HEK293 (cell line): ENCODE data around the gene SMIM31.

Experiments
- CTCF ChIA-PET: fragments of 350-600 bp; formaldehyde crosslinking; extraction: SDS; loops from one replicate; lab custom pipeline; 2021; ENCODE audit warnings: antibody characterized with exemption; lab: Yijun Ruan, JAX
- POLR2A ChIA-PET: fragments of 300-600 bp; formaldehyde crosslinking; extraction: SDS; loops from one replicate; lab custom pipeline; 2020; ENCODE audit warnings: antibody characterized with exemption, inconsistent platforms; lab: Yijun Ruan, JAX
- H3K27ac ChIP-seq: fragments of 200-500 bp; sonication (Bioruptor generic); 2 replicates; pipeline ENCODE4 v1.5.1; 2014; ENCODE audit warnings: low read depth, low read length, control low read depth, inconsistent platforms; ENCODE audit errors: extremely low read depth
- H3K36me3 ChIP-seq, 2 experiments: fragments of 200-500 bp in 1 of 2; sonication (Bioruptor generic) in 1 of 2; 1 replicate in 1 of 2; 2 replicates in 1 of 2; pipeline ENCODE4 v1.5.1; 2014 to 2017; ENCODE audit warnings: inconsistent platforms in 2 of 2, low read length in 2 of 2; ENCODE audit not compliant: control insufficient read depth in 2 of 2, insufficient read depth in 1 of 2
- H3K4me1 ChIP-seq: fragments of 200-500 bp; sonication (Bioruptor generic); 2 replicates; pipeline ENCODE4 v1.5.1; 2014; ENCODE audit warnings: mild to moderate bottlenecking, low read length, inconsistent platforms; ENCODE audit not compliant: control insufficient read depth, insufficient read depth
- H3K4me3 ChIP-seq: 2 replicates; pipeline ENCODE4 v1.5.1; 2011; ENCODE audit warnings: low read depth, mild to moderate bottlenecking, control low read depth, low read length, moderate library complexity
- H3K9me3 ChIP-seq: fragments of 200-500 bp; sonication (Bioruptor generic); 2 replicates; pipeline ENCODE4 v1.5.1; 2014; ENCODE audit warnings: low read depth, low read length, inconsistent platforms; ENCODE audit not compliant: control insufficient read depth, insufficient read depth
- GLI4 ChIP-seq: fragments of 450-650 bp; formaldehyde crosslinking; IDR thresholded peaks from 2 replicates; pipeline ENCODE4 v1.5.1; 2016; ENCODE audit warnings: missing biosample characterization, missing genetic modification characterization
- ZBTB1 ChIP-seq: fragments of 450-650 bp; formaldehyde crosslinking; IDR thresholded peaks from 2 replicates; pipeline ENCODE4 v1.5.1; 2016; ENCODE audit warnings: missing biosample characterization, missing genetic modification characterization
- ZBTB7A ChIP-seq: fragments of 450-650 bp; formaldehyde crosslinking; IDR thresholded peaks from 2 replicates; pipeline ENCODE4 v1.5.1; 2016; ENCODE audit warnings: low read depth, missing biosample characterization, missing genetic modification characterization
- ZNF112 ChIP-seq: fragments of 450-650 bp; formaldehyde crosslinking; IDR thresholded peaks from 2 replicates; pipeline ENCODE4 v1.5.0; 2017; ENCODE audit warnings: missing biosample characterization, missing genetic modification characterization
- ZNF23 ChIP-seq: fragments of 450-650 bp; formaldehyde crosslinking; IDR thresholded peaks from 2 replicates; pipeline ENCODE4 v1.5.1; 2016; ENCODE audit warnings: missing biosample characterization, missing genetic modification characterization, borderline replicate concordance
- ZNF248 ChIP-seq: fragments of 450-650 bp; formaldehyde crosslinking; IDR thresholded peaks from 2 replicates; pipeline ENCODE4 v1.5.1; 2017; ENCODE audit warnings: missing biosample characterization, missing genetic modification characterization
- ZNF324 ChIP-seq: fragments of 450-650 bp; formaldehyde crosslinking; IDR thresholded peaks from 2 replicates; pipeline ENCODE4 v1.5.1; 2016; ENCODE audit warnings: missing biosample characterization, missing genetic modification characterization
- ZNF335 ChIP-seq: fragments of 450-650 bp; formaldehyde crosslinking; conservative IDR thresholded peaks from 2 replicates; pipeline ENCODE4 v1.5.1; 2016; ENCODE audit warnings: missing biosample characterization, missing genetic modification characterization
- ZNF585B ChIP-seq: fragments of 450-650 bp; formaldehyde crosslinking; IDR thresholded peaks from 2 replicates; pipeline ENCODE4 v1.5.1; 2016; ENCODE audit warnings: missing biosample characterization, missing genetic modification characterization
- ZNF658 ChIP-seq: fragments of 450-650 bp; formaldehyde crosslinking; IDR thresholded peaks from 2 replicates; pipeline ENCODE4; 2016; ENCODE audit warnings: missing biosample characterization, missing genetic modification characterization
- ZNF791 ChIP-seq: fragments of 450-650 bp; formaldehyde crosslinking; IDR thresholded peaks from 2 replicates; pipeline ENCODE4 v1.5.1; 2016; ENCODE audit warnings: missing biosample characterization, missing genetic modification characterization
- ZSCAN16 ChIP-seq: fragments of 450-650 bp; formaldehyde crosslinking; IDR thresholded peaks from 2 replicates; pipeline ENCODE4 v1.5.1; 2016; ENCODE audit warnings: missing biosample characterization, missing genetic modification characterization
- TF ChIP-seq, protein P1 (sequence below): fragments of 450-650 bp; formaldehyde crosslinking; IDR thresholded peaks from 2 replicates; pipeline ENCODE4 v1.5.1; 2017; ENCODE audit warnings: missing biosample characterization, missing genetic modification characterization
- TF ChIP-seq, protein P2 (sequence below): fragments of 450-650 bp; formaldehyde crosslinking; IDR thresholded peaks from 2 replicates; pipeline ENCODE4 v1.5.1; 2016; ENCODE audit warnings: missing biosample characterization, missing genetic modification characterization
- TF ChIP-seq, protein P3 (sequence below): fragments of 450-650 bp; formaldehyde crosslinking; IDR thresholded peaks from 2 replicates; pipeline ENCODE4 v1.5.1; 2016; ENCODE audit warnings: missing biosample characterization, missing genetic modification characterization
- TF ChIP-seq, protein P4 (sequence below): fragments of 450-650 bp; formaldehyde crosslinking; IDR thresholded peaks from 2 replicates; pipeline ENCODE4 v1.5.1; 2016; ENCODE audit warnings: missing biosample characterization, missing genetic modification characterization, borderline replicate concordance

SMIM31 gene

DNA sequence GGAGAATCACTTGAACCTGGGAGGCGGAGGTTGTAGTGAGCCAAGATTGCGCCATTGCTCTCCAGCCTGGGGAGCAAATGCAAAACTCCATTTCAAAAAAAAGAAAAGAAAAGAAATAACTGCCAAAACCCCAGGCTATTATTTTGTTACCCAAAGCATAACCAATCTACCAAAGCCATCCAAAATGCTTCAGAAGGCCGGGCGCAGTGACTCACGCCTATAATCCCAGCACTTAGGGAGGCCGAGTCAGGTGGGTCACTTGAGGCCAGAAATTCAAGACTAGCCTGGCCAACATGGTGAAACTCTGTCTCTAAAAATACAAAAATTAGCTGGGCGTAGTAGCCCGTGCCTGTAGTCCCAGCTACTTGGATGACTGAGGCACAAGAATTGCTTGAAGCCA is 49.8 kb downstream of the SMIM31 start (continued):
- TF ChIP-seq, protein P1, sequence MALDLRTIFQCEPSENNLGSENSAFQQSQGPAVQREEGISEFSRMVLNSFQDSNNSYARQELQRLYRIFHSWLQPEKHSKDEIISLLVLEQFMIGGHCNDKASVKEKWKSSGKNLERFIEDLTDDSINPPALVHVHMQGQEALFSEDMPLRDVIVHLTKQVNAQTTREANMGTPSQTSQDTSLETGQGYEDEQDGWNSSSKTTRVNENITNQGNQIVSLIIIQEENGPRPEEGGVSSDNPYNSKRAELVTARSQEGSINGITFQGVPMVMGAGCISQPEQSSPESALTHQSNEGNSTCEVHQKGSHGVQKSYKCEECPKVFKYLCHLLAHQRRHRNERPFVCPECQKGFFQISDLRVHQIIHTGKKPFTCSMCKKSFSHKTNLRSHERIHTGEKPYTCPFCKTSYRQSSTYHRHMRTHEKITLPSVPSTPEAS (tag by site-specific recombination) = no peak
- TF ChIP-seq, protein P2, sequence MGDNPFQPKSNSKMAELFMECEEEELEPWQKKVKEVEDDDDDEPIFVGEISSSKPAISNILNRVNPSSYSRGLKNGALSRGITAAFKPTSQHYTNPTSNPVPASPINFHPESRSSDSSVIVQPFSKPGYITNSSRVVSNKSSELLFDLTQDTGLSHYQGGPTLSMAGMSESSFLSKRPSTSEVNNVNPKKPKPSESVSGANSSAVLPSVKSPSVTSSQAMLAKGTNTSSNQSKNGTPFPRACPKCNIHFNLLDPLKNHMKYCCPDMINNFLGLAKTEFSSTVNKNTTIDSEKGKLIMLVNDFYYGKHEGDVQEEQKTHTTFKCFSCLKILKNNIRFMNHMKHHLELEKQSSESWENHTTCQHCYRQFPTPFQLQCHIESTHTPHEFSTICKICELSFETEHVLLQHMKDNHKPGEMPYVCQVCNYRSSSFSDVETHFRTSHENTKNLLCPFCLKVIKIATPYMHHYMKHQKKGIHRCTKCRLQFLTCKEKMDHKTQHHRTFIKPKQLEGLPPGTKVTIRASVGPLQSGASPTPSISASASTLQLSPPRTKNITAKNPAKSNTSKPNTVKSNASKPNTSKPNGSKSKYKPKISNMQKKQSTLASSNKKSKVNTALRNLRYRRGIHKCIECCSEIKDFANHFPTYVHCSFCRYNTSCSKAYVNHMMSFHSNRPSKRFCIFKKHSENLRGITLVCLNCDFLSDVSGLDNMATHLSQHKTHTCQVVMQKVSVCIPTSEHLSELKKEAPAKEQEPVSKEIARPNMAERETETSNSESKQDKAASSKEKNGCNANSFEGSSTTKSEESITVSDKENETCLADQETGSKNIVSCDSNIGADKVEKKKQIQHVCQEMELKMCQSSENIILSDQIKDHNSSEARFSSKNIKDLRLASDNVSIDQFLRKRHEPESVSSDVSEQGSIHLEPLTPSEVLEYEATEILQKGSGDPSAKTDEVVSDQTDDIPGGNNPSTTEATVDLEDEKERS (tag by site-specific recombination) = no peak
- TF ChIP-seq ZNF23 (no peak), ZBTB7A (tag by site-specific recombination) (no peak), ZNF324 (tag by site-specific recombination) (no peak), ZNF248 (no peak), ZSCAN16 (tag by site-specific recombination) (no peak), ZNF112 (tag by site-specific recombination) (no peak), GLI4 (tag by site-specific recombination) (no peak), ZBTB1 (tag by site-specific recombination) (no peak)
- TF ChIP-seq, protein P3, sequence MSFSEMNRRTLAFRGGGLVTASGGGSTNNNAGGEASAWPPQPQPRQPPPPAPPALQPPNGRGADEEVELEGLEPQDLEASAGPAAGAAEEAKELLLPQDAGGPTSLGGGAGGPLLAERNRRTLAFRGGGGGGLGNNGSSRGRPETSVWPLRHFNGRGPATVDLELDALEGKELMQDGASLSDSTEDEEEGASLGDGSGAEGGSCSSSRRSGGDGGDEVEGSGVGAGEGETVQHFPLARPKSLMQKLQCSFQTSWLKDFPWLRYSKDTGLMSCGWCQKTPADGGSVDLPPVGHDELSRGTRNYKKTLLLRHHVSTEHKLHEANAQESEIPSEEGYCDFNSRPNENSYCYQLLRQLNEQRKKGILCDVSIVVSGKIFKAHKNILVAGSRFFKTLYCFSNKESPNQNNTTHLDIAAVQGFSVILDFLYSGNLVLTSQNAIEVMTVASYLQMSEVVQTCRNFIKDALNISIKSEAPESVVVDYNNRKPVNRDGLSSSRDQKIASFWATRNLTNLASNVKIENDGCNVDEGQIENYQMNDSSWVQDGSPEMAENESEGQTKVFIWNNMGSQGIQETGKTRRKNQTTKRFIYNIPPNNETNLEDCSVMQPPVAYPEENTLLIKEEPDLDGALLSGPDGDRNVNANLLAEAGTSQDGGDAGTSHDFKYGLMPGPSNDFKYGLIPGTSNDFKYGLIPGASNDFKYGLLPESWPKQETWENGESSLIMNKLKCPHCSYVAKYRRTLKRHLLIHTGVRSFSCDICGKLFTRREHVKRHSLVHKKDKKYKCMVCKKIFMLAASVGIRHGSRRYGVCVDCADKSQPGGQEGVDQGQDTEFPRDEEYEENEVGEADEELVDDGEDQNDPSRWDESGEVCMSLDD (tag by site-specific recombination) = no peak

DNA sequence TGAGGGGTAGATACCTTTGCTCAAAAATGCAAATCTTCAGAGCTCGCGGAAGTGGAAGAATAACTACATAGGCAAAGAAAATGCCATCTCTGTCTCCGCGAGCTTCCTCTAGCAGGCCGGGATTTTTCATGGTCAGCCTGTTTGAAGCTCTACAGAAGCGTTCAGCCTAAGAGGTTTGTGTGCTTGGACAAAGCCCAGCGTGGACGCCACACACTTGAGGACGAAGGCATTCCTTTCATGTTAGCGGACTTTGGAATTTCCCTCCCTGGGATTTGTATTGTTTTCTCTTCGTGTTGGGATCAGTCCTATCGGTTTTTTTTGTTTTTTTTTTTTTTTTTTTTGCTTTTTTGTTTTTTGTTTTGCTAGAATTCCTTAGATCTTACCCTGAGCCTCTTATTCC is 53.7 kb downstream of the SMIM31 start:
- ChIA-PET POLR2A (no interaction called here), CTCF (no interaction called here)
- Histone ChIP-seq H3K36me3 (no peaks in the 10 kb centered on the region), H3K4me3 (no peak overlapping the region), H3K9me3 (no peaks in the 10 kb centered on the region), H3K27ac (no peak overlapping the region)
- TF ChIP-seq, protein P4, sequence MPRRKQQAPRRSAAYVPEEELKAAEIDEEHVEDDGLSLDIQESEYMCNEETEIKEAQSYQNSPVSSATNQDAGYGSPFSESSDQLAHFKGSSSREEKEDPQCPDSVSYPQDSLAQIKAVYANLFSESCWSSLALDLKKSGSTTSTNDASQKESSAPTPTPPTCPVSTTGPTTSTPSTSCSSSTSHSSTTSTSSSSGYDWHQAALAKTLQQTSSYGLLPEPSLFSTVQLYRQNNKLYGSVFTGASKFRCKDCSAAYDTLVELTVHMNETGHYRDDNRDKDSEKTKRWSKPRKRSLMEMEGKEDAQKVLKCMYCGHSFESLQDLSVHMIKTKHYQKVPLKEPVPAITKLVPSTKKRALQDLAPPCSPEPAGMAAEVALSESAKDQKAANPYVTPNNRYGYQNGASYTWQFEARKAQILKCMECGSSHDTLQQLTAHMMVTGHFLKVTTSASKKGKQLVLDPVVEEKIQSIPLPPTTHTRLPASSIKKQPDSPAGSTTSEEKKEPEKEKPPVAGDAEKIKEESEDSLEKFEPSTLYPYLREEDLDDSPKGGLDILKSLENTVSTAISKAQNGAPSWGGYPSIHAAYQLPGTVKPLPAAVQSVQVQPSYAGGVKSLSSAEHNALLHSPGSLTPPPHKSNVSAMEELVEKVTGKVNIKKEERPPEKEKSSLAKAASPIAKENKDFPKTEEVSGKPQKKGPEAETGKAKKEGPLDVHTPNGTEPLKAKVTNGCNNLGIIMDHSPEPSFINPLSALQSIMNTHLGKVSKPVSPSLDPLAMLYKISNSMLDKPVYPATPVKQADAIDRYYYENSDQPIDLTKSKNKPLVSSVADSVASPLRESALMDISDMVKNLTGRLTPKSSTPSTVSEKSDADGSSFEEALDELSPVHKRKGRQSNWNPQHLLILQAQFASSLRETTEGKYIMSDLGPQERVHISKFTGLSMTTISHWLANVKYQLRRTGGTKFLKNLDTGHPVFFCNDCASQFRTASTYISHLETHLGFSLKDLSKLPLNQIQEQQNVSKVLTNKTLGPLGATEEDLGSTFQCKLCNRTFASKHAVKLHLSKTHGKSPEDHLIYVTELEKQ (tag by site-specific recombination) = no peak
- TF ChIP-seq ZNF791 (no peak), ZNF585B (no peak), ZNF658 (tag by site-specific recombination) (no peak), ZNF335 (tag by site-specific recombination) (no peak)
- TF ChIP-seq, all 188 proteins: peak for 0
- no peaks in the 10 kb centered on the region for H3K4me1 ChIP-seq
